Measurements from ENCODE around the gene GALNT17.

The GALNT17 gene

GRCh38 chr7:71645836-71646235 lies 513.9 kb downstream of the GALNT17 start:
- DNase-seq: no peak

GRCh38 chr7:71649812-71650211 lies 517.9 kb downstream of the GALNT17 start:
- DNase-seq: no peak

- DNase-seq: no peak
Measured at GRCh38 chr7:71650653-71651337, 518.9 kb downstream of the GALNT17 start.

DNA sequence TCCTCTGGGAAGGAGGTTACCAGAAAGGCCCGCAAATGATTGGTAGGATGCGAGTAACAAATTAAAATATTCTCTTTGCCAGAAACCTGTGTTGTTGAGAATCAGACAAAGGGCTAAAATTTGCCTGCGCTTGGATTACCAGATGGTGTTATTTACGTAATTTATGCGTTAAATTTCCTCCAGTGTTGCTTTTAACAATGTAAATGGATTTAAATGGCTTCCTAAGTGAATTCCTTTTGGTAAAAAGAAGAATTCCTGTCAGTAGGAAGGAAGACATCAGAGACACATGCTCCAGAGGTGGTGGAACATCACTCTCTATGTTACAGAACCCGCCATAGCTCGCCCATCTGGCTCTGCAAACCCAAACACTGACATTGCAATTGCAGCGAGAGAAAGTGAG lies 520.6 kb downstream of the GALNT17 start:
- no peak for DNase-seq

DNA sequence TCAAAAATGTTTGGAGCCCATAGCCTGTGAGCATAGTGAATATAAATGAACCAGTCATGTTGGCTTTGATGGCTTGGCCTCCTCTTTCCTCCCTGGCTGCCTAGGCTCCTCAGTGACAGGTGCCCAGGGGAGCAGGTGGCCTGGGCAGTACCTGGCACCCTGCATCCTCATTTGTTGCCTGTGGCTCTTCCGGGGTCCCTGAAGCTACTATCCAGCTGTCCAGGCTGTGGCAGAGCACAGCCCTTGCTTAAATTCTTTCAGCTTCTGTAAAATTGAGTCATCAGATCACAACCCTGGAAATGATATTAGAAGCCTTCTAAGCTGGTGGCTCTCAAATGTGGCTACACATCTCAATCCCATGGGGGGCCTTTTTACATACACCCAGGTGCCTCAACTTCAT lies 525.4 kb downstream of the GALNT17 start:
- no peak for DNase-seq

DNA sequence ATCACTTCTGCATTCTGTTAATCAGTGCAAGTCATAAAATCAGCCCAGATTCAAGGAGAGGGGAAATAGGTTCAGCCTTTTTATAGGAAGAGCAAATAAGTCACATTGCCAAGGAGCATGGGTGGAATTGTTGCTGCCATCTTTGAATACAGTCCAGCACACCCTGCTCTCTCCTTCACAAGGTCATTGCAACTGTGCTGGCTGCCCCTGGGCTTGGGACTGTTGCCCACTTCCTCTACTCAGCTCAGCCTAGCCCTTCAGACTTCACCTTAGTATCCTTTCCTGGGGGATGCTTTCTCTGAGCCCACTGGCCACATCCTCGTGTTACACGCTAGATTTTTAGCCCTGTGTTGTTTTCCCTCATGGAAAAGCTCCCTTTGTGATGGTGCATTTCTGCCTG lies 527.7 kb downstream of the GALNT17 start:
- DNase-seq: no peak

DNA sequence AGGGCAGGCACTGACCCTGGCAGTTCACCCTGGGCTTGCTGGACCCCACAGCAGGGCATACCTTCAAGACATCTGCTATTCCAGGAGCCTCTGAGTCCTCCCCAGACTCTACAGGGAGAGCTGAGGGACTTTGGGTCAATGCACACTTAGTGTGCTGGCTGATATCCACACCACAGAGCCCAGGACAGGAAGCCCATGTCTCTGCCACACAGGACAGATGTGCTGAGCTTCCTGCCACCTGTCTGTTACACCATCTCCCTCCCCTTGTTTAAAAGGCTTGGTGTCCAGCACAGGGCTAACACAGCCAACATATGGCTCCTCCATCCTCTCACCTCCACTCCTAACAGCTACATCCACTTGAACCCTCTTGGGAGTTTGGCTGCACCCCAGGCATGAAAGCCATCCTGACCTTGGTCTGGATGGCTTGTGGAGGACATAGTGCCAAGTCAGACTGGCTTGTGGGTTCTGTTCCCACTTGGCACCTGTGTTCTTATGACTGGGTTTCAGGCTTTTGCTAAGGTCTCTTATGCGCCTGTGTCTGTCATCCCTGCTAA lies 529.8 kb downstream of the GALNT17 start:
- DNase-seq: no peak

DNA sequence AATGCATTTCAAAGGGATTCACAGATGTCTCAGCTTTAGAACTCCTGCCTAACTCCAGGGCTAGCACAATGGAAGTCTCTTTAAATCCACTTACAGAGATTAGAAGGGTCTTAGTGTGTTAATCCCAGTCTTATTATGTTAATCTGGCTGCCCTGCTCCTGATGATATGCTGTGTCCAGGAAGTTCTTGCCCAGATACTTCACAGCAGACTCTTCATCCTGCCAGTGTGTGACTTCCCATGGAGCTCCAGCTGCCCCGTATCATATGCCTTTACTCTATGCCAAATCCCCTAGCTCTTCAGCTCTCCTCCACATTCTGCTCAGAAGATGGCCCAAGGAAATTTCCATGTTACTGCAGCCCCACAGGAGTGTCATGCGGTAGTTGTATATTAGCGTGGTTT lies 533.8 kb downstream of the GALNT17 start:
- no peak for DNase-seq

DNA sequence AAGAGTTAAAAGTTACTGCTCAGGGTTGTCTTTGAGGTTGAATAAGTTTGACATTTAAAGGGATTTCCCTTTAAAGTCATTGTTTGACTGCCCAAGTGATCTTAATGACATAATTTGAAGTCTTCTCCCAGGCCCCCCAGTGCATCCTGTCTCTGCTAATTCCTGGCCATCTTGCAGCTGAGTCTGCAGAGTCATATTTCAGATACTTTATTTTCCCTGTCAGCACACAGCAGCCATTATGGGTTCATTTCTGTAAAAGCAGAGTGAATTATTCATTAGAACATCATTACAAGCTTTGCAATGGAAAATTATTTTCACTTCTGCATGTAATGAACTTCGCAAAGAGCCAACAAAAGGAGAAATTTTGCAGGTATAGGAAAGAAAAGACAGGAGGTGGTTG lies 536.6 kb downstream of the GALNT17 start:
- no peak for DNase-seq

DNA sequence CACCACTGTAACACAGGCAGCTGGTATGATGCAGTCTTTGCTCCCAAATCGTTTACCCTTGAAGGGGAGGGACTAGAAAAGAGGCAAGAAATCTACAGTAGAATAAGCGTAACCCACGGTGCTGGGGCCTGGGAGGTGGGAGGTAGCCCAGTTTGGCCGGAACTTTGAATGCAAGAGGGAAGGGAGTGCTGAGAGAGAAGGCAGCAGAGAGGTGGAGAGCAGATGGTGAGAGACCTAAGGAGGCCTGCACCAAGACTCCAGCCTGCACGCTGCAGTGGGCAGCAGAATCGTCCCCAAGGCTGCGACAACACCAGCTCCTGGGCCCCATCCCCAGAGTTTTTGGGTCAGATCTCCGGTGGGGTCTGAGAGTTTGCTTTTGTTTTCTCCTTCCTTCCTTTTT lies 547.5 kb downstream of the GALNT17 start:
- DNase-seq: no peak

DNA sequence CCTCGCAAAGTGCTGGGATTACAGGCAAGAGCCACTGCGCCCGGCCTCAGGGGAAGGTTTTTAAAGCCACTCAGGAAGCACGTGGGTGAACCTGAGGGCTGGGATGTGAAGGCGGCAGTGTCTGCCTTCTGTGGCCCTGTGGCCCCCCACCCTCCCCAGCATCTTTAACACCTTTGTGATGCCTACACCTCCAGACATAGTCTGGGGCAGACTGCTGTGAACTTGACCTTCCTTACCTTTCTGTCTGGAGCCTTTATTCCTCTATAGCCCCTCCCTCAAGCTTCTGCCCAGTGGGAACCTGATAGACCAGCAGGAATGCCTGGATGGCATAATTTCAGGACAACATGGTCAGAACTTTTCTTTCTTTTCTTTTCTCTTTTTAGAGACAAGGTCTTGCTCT lies 550.2 kb downstream of the GALNT17 start:
- no peak for DNase-seq

GRCh38 chr7:71682841-71683781 lies 551.2 kb downstream of the GALNT17 start:
- DNase-seq: no peak

GRCh38 chr7:71687286-71687685 lies 555.3 kb downstream of the GALNT17 start:
- DNase-seq: no peak

- no peak for DNase-seq
Measured at GRCh38 chr7:71687831-71688599, 556.1 kb downstream of the GALNT17 start.

DNA sequence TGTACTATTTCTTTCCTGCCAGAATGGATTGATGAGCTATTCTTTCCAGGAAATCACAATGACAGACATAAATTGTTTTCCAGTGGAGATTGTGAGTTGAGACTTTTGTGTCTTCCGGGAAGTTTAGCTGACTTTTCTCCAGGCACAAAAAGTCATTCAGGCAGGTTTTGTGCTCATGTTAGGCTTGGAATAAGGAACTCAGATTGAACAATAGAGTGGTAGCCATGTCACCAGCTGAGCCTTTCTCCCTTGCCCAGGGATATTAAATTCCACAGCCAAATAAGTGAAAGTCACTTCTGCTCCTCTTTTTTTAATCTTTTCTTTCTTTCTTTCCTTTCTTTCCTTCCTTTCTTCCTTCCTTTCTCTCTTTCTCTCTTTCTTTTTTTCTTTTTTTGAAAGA lies 559.6 kb downstream of the GALNT17 start:
- DNase-seq: no peak

DNA sequence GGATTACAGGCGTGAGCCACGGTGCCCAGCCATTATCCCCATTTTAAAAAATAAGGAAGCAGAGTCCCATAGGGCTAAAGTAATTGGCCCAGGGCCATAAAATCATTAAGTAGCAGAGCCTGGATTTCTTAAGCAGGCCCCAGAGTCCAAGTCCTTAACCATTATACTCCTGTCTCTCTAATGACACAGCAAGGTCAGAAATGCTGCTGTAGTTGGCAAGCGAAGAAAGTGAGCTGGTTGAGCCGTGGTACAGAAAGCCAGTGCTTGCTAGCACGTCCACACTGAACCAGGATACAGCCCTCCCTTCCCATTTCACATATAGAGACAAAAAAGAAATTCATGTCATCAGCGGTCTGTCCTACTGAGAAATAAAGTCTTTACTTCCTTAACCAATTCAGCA lies 562.7 kb downstream of the GALNT17 start:
- DNase-seq: no peak

DNA sequence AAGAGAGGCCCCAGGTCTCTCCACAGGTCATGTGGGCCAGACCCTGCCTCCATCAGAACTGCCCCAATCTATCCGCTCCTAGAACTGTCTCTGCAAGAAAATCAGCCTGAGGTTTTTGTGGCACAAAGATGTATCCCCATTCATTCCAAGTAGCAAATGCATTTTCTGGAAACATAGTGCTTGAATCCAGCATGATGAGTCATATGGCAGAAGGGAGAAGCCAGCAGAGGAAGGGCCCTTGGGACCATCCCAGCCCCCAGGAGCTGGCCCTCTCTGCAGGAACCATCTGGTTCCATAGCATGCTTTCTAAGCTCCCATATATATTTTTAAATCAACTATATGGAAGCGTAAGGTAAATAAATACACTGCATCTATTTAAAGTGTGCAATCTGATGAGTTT lies 563.2 kb downstream of the GALNT17 start:
- DNase-seq: no peak

DNA sequence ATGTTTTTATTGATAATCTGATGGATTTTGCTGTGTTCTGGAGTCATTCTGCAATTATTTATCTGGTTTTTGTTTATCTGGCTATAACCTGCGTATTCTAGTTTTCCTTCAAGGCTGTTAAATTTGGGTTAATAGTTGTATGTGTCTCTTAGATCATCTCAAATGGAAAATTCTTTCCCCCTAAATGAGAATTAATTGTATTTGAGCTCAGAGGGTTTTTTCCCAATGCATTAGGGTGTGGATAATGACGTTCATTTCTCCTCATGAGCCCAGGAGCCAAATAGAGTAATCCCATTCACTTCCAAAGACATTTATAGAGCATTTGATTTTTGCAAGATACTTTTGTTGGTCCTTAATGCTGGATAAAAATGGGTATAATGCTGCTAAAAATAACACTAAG lies 564.6 kb downstream of the GALNT17 start:
- no peak for DNase-seq

DNA sequence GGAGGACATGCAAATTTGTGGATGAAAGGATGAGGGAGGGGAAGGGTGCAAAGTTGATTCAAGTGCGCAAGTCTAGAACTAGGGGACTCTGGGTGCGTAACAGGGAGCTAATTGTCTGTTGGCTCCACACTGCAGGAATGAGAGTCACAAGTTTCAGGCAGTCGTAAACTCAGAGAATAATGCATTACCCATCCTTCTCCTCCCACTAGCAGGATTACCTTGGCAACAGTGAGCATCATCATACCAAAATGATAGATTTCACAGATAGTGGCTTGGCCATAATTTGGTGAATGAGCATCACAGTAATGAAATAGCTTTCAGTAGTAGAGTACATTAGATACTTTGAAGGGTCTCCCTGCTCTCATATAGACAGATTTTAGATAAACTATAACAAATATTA lies 565.5 kb downstream of the GALNT17 start:
- no peak for DNase-seq

DNA sequence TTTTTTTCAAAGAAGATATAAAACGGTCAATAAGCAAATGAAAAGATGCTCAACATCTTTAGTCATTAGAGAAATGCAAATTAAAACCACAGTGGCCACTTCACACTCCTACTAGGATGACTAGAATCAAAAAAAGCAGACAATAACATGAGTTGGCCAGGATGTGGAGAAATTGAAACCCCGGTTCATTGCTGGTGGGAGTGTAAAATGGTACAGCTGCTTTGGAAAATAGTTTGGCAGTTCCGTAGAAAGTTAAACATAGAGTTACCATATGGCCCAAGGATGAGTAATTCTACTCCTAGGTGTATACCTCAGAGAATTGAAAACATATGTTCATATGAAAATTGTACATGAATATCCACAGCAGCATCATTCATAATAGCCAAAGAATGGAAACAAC lies 573.3 kb downstream of the GALNT17 start:
- DNase-seq: no peak

GRCh38 chr7:71705901-71706596 lies 574.1 kb downstream of the GALNT17 start:
- no peak for DNase-seq

DNA sequence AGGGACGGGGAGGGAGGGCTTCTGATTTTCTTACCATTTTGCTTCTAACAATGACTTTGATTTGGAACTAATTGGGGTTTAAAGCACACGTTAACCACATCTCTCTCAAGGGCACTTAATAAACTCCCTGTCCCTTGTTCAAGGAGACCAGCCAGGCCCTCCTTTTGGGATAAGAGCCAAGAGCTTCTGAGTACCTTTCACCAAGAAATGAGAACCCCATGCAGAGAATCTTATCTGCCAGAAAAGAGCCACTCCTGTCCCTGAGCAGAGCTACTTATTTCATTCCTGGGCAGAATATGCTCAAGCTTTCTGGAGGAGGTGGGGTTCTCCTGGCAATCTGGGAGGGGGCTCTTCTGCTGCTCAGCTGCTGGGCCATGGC lies 574.6 kb downstream of the GALNT17 start:
- no peak for DNase-seq

- no peak for DNase-seq
Measured at GRCh38 chr7:71707041-71707440, 575.1 kb downstream of the GALNT17 start.

Measured in CD4-positive, alpha-beta T cell treated with Interleukin-17A for 1 hour (primary cell).